GM12872 (cell line): ENCODE measurements around the gene LYRM1.

ENCODE experiments used
- CTCF ChIP-seq: IDR thresholded peaks from 3 replicates; pipeline ENCODE4 v1.5.1; 2011; ENCODE audit warnings: low read depth, mild to moderate bottlenecking, low read length, moderate library complexity; ENCODE audit not compliant: insufficient read depth

LYRM1 gene

GRCh38 chr16:20954574-20954973 lies 54.0 kb downstream of the LYRM1 start:
- TF ChIP-seq CTCF, result no peak

GRCh38 chr16:20956319-20956718 lies 55.7 kb downstream of the LYRM1 start:
- TF ChIP-seq CTCF, result no peak

GRCh38 chr16:20957153-20957552 lies 56.6 kb downstream of the LYRM1 start:
- TF ChIP-seq CTCF, result no peak

GRCh38 chr16:20960899-20961298 lies 60.3 kb downstream of the LYRM1 start:
- TF ChIP-seq CTCF, result no peak

GRCh38 chr16:20968765-20969164 lies 68.2 kb downstream of the LYRM1 start:
- no peak for TF ChIP-seq CTCF

GRCh38 chr16:20969386-20969785 lies 68.8 kb downstream of the LYRM1 start:
- no peak for TF ChIP-seq CTCF

GRCh38 chr16:20971401-20971800 lies 70.8 kb downstream of the LYRM1 start:
- no peak for TF ChIP-seq CTCF
